Stimulated activated CD4-positive, alpha-beta T cell treated with anti-CD3 and anti-CD28 coated beads, TNF-alpha, amount 100 ng/mL, for 24 hours (primary cell): ENCODE data around the gene SAPCD2.
"Not testable (repeated sequence)": the region's sequence is repeated elsewhere in the genome, so short reads cannot be mapped to it uniquely, and the experiment has no call there.

Experiments
- DNase-seq, 3 experiments: peaks; one replicate each; pipeline ENCODE4 v3.0.0-alpha.2; 2020; ENCODE audit warnings: low read depth in 3 of 3

The SAPCD2 gene

GRCh38 chr9:137064880-137065164, 5.5 kb downstream of the SAPCD2 start:
- no peak for DNase-seq

GRCh38 chr9:137064027-137064879, 6.1 kb downstream of the SAPCD2 start:
- peak in 1 of 3 experiments; percentile 63 for DNase-seq

- no peak for DNase-seq
These were observed 6.9 kb downstream of the SAPCD2 start for GRCh38 chr9:137063311-137064026.

GRCh38 chr9:137062798-137063197, 7.6 kb downstream of the SAPCD2 start:
- not testable (repeated sequence) for DNase-seq

DNA sequence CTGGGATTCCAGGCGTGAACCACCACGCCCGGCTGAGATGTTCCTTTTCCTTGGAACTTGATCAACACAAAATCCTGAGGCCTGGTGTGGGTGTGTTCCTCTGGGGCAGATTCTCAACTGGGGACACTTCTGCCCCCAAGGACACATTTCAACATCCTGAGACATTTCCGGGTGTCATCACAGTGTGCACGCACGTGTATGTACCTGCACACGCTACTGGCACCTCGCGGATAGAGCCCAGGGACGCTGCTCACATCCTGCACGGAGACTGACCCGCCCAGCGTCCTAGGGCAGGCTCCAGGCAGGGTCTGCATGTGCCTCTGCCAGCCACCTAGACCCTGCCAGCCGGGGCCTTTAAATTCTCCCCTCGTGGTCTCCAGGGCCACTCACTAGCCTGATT, 8.0 kb downstream of the SAPCD2 start:
- no peak for DNase-seq

GRCh38 chr9:137058521-137059234, 11.7 kb downstream of the SAPCD2 start:
- no peak for DNase-seq

- no peak for DNase-seq
These were observed 12.8 kb downstream of the SAPCD2 start for GRCh38 chr9:137057545-137057944.

DNA sequence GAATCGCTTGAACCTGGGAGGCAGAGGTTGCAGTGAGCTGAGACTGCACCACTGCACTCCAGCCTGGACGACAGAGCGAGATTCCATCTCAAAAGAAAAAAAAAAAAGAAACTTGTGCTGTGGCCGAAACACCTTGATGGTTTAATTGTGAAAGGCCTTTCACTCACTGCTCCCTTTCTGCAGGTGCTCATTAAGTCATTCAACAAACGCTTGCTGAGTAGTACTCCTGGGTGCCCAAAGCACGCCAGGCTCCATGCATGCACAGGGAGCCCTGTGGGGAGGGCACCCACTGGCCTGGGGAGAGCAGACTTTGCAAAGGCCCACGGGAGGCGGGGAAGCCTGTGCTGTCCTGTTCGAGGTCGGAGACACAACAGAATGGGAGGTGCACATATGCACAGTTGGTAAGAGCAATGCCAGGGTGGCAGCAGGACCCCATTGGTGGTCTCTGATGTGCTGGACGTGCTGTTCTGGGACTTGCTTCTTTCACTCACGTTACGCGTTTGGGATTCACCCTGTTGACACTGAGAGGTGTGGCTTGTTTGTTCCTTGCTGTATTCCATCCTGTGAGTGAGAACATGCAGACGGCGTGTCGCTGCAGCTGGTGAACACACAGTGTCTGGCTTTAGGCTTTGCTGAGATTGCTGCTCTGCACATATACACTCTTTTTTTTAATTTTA, 13.5 kb downstream of the SAPCD2 start:
- DNase-seq, result no peak

DNA sequence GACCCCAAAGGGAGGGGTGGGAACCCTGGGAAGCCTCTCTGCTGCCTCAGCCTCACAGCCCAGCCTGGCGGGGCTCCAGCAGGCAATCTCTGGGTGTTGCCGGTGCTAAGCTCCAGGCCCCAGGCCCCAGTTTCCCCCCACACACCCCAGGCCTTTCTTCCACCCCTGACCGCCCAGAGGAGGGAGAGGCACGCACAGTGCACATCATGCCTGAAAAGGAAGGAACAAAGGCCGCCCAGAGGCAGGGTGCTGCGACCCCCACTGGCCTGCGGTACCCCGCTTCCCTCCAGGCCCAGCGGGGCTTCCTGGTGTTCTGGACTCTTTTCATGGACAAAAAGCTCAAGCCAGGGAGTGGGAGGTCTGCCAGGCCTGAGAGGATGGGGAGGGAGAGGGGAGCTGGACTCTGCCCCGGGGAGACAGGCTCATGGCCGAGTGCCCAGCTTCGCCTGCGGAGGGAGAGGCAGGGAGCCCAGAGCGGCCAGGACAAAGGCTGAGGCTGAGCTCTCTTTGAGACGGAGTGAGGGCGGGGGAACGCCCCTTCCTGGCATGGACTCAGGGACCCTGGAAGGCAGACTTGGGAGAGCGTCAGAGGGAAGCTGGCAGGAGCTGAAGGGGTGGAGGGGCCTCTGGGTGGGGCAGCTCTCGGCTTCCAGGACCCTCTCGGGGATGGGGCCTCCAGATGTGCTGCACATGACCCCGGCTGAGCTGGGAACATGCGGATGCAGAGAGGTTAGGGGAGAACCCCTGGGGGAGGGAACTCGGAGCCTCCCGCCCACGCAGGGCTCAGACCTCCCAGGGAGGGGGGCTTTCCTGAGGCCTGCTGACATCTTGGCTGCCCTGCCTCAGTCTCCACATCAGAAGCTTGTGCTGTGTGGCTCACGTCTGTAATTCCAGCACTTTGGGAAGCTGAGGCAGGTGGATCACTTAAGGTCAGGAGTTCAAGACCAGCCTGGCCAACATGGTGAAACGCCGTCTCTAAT, 14.7 kb downstream of the SAPCD2 start:
- no peak for DNase-seq

GRCh38 chr9:137054932-137055384, 15.4 kb downstream of the SAPCD2 start:
- no peak for DNase-seq

DNA sequence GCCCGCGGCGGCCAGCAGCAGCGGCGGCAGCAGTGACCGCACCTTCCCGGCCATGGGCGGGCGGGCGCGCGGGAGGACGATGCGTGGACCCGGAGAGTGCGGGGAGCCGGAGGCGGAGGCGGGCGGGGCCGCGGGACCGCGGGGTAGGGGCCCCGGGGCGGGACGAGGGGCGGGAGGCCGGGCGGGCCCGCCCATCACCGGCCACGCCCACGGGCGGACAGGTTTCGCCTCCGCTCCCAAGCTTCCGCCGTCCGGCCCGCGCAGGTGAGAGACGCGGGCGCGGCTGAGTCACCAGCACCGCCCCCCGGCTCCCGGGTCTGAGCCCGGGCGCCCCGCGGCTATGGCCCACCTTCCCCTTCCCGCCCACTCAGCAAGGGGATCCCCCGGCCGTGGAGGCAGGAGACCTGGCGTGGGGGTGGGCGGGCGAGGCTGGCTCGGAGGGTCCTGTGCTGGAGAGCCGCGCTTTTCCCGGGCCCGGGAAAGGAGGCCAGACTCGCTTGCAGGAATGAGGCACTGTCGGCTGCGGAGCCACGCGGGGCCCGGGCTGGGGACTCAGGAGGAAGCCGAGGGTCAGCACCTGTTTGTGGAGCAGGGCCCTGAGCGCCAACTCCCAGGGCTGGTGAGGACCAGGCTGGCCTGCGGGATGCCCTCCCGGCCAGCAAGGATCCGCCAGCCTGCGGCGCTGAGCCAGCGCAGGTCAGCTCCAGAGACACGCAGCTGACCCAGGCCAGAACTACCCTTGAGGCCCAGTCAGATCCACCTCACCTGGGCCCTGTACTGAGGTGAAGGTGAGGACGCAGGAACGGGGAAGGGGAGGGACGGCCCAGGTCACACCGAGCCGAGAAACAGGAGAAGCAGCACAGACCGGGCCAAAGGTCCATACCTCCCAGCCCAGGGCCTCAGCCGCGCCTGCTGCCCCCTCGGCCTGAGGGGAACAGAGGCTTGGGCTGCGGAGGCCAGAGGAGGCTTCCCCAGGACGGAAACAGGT, 16.1 kb downstream of the SAPCD2 start, which contains the start of gene ENTPD2:
TSS of gene ENTPD2 (minus strand) at position 118 of the 988 bp plus-strand sequence. CDS start at position 54, 64 bp downstream.
- peak in 1 of 3 experiments; percentile 54 for DNase-seq

DNA sequence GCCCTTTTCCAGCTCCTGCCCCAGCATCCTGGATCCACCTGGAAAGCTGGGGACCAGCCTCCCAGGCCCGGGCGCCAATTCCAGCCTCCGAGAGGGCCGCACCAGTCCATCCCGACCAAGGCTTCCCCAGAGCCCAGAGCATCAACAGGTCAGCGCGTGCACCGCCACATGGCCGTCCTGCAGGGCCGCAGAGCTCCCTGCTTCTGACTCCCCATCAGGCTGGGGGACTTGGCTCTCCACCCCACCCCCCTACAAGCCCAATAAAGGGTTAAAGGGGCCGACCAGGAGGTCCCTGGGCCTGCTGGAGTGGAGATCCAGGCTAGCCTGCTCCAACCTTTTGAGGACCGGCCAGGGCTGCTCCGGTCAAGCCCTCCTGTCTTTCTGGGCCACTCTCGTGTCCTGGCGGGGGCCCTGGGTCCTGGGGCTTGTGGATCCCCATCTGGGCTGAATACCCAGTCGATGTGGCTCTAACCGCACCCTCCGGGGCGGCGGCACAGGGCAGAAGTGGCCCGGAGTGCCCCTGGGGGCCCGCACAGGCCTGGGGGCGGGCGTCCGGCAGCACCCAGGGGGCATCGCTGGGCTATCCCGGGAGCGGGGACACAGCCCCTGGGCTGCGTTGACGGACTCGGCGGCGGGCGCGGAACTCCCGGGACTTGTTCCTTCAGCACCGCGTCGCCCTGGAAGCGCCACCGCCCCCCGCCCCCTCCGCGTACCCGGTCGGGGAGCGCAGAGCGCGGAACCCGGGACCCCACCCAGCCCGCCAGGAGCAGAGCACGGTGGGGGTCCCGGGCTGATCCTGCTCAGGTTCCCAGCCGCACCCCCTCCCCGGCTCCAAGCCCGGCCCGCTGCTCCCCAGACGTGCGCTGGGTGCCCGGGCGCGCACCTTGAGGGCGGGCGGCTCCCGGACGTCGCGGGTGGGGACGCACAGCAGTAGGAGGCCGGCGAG, 17.1 kb downstream of the SAPCD2 start:
- no peak for DNase-seq

GRCh38 chr9:137052293-137052692, 18.1 kb downstream of the SAPCD2 start:
- no peak for DNase-seq

DNA sequence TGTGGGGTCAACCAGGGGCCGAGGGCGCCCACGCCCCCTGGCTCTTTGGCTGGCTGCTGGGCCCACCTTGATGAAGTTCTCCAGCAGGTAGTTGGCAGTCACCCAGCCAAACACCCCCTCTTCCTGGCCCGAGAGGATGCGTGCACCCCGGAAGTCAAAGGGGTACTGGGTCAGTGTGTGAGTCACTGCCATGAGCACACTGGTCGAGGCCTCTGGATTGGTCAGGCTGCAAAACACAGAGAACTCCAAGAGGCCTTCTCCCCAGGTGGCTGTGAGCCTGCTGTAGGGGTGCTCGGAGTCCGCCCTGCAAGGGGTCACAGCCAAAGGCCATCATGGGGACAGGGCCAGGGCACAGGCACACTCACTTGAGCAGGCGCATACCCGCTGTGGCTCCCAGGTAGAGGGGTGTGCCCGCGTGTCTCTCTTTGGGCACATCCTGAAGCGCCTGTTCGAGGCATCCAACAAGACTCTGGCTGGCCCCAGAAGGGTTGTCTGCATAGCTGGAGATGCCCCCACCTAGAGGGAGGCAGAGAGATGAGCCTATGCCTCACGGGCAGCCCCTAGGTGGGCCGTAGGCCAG, 19.1 kb downstream of the SAPCD2 start:
- no peak for DNase-seq

DNA sequence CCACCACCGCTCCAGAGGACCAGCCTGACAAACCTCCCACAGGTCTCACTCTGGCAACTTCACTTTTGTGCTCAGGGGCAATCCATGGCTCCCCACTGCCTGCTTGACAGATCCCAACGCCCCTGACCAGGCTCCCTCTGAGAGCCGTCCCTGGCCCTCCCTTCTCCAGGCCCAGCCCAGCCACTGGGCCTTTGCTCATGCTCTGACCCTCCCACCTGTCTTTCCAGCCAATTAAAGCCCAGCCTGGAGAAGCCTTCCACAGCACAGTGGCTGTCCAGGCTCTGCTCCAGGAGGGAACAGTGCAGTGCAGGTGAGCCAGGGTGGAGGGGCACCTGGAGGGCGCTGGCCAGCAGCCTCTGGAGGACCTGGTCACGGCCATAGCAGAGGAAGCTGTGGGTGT, 19.8 kb downstream of the SAPCD2 start:
- no peak for DNase-seq

- peak in 2 of 3 experiments; percentile 32 to 69 for DNase-seq
These were observed 20.6 kb downstream of the SAPCD2 start for GRCh38 chr9:137049544-137050449.
